CD4-positive, alpha-beta T cell treated with Interleukin-4 for 4 hours (primary cell): ENCODE results near the gene GIPR.
A peak's percentile ranks its signal among the peaks of the same experiment; 100 is the strongest.
"Not testable (repeated sequence)": the region's sequence is repeated elsewhere in the genome, so short reads cannot be mapped to it uniquely, and the experiment has no call there.

Experiments
- DNase-seq: peaks from one replicate; pipeline ENCODE4 v3.0.0-alpha.2; 2020

Gene GIPR

GRCh38 chr19:45693106-45693788 lies 25.2 kb downstream of the GIPR start:
- peak; percentile 58 for DNase-seq

- DNase-seq = no peak
These were observed 33.7 kb downstream of the GIPR start for GRCh38 chr19:45701676-45702075.

GRCh38 chr19:45705115-45705514 lies 37.1 kb downstream of the GIPR start:
- no peak for DNase-seq

GRCh38 chr19:45705710-45706415 lies 37.8 kb downstream of the GIPR start:
- DNase-seq = no peak

- no peak for DNase-seq
These were observed 42.5 kb downstream of the GIPR start for GRCh38 chr19:45710356-45711130.

GRCh38 chr19:45711851-45712698 lies 44.1 kb downstream of the GIPR start:
- no peak for DNase-seq

- DNase-seq = no peak
These were observed 44.7 kb downstream of the GIPR start for GRCh38 chr19:45712699-45713067.

GRCh38 chr19:45713141-45713540 lies 45.1 kb downstream of the GIPR start:
- no peak for DNase-seq

GRCh38 chr19:45715139-45715538 lies 47.1 kb downstream of the GIPR start:
- no peak for DNase-seq

- no peak for DNase-seq
These were observed 48.5 kb downstream of the GIPR start for GRCh38 chr19:45716359-45717130.

- peak; percentile 99 for DNase-seq
These were observed 49.3 kb downstream of the GIPR start for GRCh38 chr19:45717131-45717982.

GRCh38 chr19:45717983-45718650 lies 50.1 kb downstream of the GIPR start:
- DNase-seq = no peak

- not testable (repeated sequence) for DNase-seq
These were observed 52.0 kb downstream of the GIPR start for GRCh38 chr19:45720065-45720464.

- not testable (repeated sequence) for DNase-seq
These were observed 60.7 kb downstream of the GIPR start for GRCh38 chr19:45728683-45729082.

GRCh38 chr19:45729800-45730290 lies 61.8 kb downstream of the GIPR start:
- DNase-seq = no peak

- DNase-seq = peak; percentile 96
These were observed 62.6 kb downstream of the GIPR start, which contains the start of gene FBXO46 for GRCh38 chr19:45730368-45731288. Gene FBXO46 (minus strand): TSS chr19:45730896. CDS start chr19:45713495, 17,401 bp downstream.
